Vagina (tissue), 2 donors: Measurements from ENCODE around the gene CCDC27. TPM values are rescaled to one million over a fixed set of nuclear protein-coding genes. Genes with fewer than 3 reads are reported as not detected.
A peak's percentile ranks its signal among the peaks of the same experiment; 100 is the strongest.
"Not testable (repeated sequence)": the region's sequence is repeated elsewhere in the genome, so short reads cannot be mapped to it uniquely, and the experiment has no call there.

Experiments
- DNase-seq, 2 donors: peaks; one replicate each; pipeline ENCODE4 v3.0.0-alpha.2; 2017; ENCODE audit errors: extremely low spot score in 2 of 2
- H3K27ac ChIP-seq: fragments of 200-600 bp; sonication (generic); one replicate; pipeline ENCODE4 v1.5.1; 2019
- H3K27me3 ChIP-seq: fragments of 200-600 bp; sonication (generic); one replicate; pipeline ENCODE4 v1.5.1; 2019
- H3K36me3 ChIP-seq, 2 donors: fragments of 200-600 bp; sonication (generic); one replicate each; pipeline ENCODE4 v1.5.1; 2017 to 2019
- H3K4me1 ChIP-seq: fragments of 200-600 bp; sonication (generic); one replicate; pipeline ENCODE4 v1.5.1; 2019
- H3K4me3 ChIP-seq, 2 donors: fragments of 200-600 bp; sonication (generic); 1 replicate in 1 of 2; 2 replicates in 1 of 2; pipeline ENCODE4 v1.5.1; 2016 to 2019
- H3K9me3 ChIP-seq: fragments of 200-600 bp; sonication (generic); one replicate; pipeline ENCODE4 v1.5.1; 2019
- CTCF ChIP-seq, 3 experiments: fragments of 450-650 bp in 2 of 3; fragments of 200-600 bp in 1 of 3; sonication (generic) in 1 of 3; IDR thresholded peaks; one replicate each; pipeline ENCODE4 v1.5.1; 2017 to 2019; ENCODE audit warnings: antibody characterized with exemption in 3 of 3, mild to moderate bottlenecking in 2 of 3, moderate library complexity in 2 of 3
- POLR2A ChIP-seq, 2 donors: fragments of 450-650 bp; IDR thresholded peaks; one replicate each; pipeline ENCODE4 v1.6.1; 2017; ENCODE audit warnings: antibody characterized with exemption in 2 of 2, mild to moderate bottlenecking in 2 of 2, moderate library complexity in 2 of 2
- POLR2AphosphoS5 ChIP-seq, 2 donors: sonication (generic); formaldehyde crosslinking; IDR thresholded peaks; one replicate each; pipeline ENCODE4 v1.9.0; 2017; ENCODE audit warnings: antibody characterized with exemption in 2 of 2, mild to moderate bottlenecking in 2 of 2, low read depth in 1 of 2; ENCODE audit not compliant: insufficient read depth in 1 of 2
- intact Hi-C: fragments of 100-400 bp; cut with DNase I; formaldehyde crosslinking; loops from one replicate; pipeline ENCODE4 v1.15.1; 2023
- total RNA-seq: library from RNA; depleted of rRNA; stranded (reverse); fragments of >200 nt; gene quantifications from one replicate; pipeline ENCODE4 v1.2.3, GENCODE V29; 2016

Gene CCDC27
- total RNA-seq, 1 donor from 2014 or later = not detected

DNA sequence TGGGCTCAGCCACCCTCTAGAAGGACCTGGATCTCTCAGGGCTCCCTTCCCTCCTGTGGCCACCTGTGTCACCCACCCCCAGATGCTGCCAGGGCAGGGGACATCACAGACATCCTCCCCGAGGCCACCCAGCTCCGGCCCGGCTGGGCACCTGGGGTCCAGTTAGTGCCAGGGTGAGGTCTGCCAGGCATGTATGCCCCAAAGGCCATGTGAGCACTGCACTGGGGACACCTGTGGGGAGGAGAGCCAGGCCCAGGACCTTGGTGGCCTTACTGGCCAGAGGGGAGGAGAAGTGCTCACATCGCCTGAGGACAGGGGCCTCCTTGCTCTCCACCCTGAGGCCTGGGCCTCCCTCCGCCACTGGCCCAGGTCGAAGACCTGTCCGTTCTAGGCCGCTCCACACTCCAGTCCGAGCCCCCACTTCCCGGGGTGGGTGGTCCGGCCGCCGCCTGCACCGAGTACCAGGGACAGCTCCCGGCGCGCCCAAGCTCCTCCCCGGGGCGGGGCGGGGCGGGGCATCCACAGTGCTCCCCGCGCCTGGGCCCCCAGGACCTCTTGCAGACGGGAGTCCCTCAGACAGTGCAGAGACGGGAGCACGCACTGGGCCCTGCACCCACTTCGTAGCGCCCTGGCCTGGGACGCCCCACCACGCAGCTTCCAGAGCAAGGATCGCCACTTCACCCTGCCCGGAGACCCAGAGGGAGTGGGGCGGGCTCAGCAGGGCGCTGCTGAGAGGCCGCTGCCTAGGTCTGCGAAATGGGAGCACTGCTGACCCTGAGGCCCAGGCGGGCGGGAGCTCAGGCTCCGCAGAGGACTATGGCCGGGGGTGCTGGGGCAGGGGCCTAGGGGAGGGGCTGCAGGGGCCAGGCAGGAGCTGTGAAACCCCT is 34.3 kb upstream of the CCDC27 start:
- no peak for TF ChIP-seq POLR2AphosphoS5 (IDR thresholded peaks at IDR 0.05; ENCODE audit: insufficient read depth in 1 of 2, low read depth in 1 of 2)
- no peak for TF ChIP-seq POLR2A (IDR thresholded peaks at IDR 0.05)
- TF ChIP-seq CTCF (IDR thresholded peaks at IDR 0.05) = no peak
- H3K27me3 ChIP-seq = no peaks in the 10 kb centered on the region
- H3K9me3 ChIP-seq = no peaks in the 10 kb centered on the region
- no peak overlapping the region for H3K4me3 ChIP-seq
- H3K4me1 ChIP-seq = peaks cover 28% of the 10 kb centered on the region
- no peak for DNase-seq
- H3K36me3 ChIP-seq = no peaks in the 10 kb centered on the region
- intact Hi-C loops = loop anchor here (10.0 kb wide), 1 partner anchor 263 kb away; the partner anchor contains the start of gene ARHGEF16
- H3K27ac ChIP-seq = no peak overlapping the region

DNA sequence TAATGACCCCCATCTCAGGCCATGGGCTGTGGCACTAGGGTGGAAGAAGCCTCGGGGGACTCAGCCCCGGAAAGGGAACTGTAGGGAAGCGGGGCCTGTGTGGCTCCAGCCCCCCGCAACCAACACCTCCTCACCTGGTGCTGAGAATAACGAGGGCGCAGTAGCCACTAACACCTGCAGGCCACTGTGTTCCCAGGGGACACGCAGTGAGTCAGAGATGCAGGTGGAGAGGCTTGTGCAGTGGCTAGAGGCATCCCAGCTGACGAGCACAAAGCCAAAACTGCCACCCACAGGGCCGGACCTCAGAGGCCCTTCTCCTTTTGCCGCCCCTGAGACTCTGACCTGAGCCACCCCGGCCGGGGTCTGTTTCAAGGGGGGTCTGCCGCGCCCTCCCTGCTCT is 33.5 kb upstream of the CCDC27 start:
- Histone ChIP-seq H3K9me3 (no peaks in the 10 kb centered on the region), H3K4me3 (no peak overlapping the region), H3K27ac (no peak overlapping the region), H3K36me3 (no peaks in the 10 kb centered on the region), H3K4me1 (peaks cover 28% of the 10 kb centered on the region), H3K27me3 (no peaks in the 10 kb centered on the region)
- intact Hi-C loops = loop anchor here (10.0 kb wide), 1 partner anchor 264 kb away; the partner anchor contains the start of gene ARHGEF16
- no peak for DNase-seq
- TF ChIP-seq CTCF (IDR thresholded peaks at IDR 0.05) (no peak), POLR2A (IDR thresholded peaks at IDR 0.05) (no peak), POLR2AphosphoS5 (IDR thresholded peaks at IDR 0.05; ENCODE audit: insufficient read depth in 1 of 2, low read depth in 1 of 2) (no peak)

DNA sequence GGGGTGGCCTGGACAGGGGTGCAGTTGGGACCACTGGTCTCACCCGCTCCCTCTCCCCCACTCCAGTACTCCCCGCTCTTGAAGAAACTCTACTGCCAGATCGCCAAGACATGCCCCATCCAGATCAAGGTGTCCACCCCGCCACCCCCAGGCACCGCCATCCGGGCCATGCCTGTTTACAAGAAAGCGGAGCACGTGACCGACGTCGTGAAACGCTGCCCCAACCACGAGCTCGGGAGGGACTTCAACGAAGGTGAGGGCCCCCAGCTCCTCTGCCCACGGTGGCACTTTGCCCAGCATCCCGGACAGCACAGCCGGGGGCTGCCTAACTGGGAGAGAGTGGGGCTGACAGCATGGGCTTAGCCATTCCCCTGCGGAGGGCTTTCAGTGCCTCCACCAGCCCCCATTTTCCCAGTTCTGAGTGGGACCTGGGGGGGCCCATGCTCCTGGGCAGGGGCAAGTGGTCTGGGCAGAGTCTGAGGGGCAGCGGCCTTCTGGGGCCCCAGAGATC is 30.2 kb upstream of the CCDC27 start:
- Histone ChIP-seq H3K9me3 (no peaks in the 10 kb centered on the region), H3K36me3 (no peaks in the 10 kb centered on the region), H3K27ac (no peak overlapping the region), H3K4me3 (no peak overlapping the region), H3K4me1 (peaks cover 13% of the 10 kb centered on the region), H3K27me3 (no peaks in the 10 kb centered on the region)
- no peak for DNase-seq
- intact Hi-C loops = no loop called here
- TF ChIP-seq CTCF (IDR thresholded peaks at IDR 0.05) (no peak), POLR2AphosphoS5 (IDR thresholded peaks at IDR 0.05; ENCODE audit: insufficient read depth in 1 of 2, low read depth in 1 of 2) (no peak), POLR2A (IDR thresholded peaks at IDR 0.05) (no peak)

- intact Hi-C loops = no loop called here
These were observed 29.4 kb upstream of the CCDC27 start for GRCh38 chr1:3722846-3723245.

DNA sequence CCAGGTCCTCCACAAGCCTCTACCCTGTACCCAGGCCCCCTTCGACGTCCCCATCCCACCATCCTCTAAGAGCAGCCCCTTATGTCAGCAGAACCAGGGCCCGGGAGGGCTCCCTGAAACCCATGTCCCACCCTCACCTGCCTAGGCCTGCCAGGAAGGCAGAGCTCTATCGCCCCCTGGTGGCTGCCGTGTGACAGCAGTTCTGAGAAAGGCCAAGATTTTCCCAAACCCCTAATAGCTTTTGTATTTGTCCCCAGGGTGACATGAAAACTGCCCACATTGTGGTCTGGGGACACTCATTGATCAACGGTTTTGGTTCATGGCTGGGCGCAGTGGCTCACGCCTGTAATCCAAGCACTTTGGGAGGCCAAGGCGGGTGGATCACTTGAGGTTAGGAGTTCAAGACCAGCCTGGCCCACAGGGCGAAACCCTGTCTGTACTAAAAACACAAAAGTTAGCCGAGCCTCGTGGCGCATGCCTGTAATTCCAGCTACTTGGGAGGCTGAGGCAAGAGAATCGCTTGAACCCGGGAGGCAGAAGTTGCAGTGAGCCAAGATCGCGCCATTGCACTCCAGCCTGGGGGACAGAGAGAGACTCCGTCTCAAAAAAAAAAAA is 27.7 kb upstream of the CCDC27 start:
- H3K4me3 ChIP-seq, H3K4me1 ChIP-seq, H3K9me3 ChIP-seq, DNase-seq, H3K27ac ChIP-seq, intact Hi-C loops, H3K27me3 ChIP-seq, H3K36me3 ChIP-seq: not testable (repeated sequence)
- peak; percentile 68 to 82 (median 76) for TF ChIP-seq CTCF (IDR thresholded peaks at IDR 0.05)

More at GRCh38 chr1:3722846-3723245, 29.4 kb upstream of the CCDC27 start:
- H3K27me3 ChIP-seq = no peaks in the 10 kb centered on the region
- TF ChIP-seq POLR2A (IDR thresholded peaks at IDR 0.05) = no peak
- no peak for TF ChIP-seq POLR2AphosphoS5 (IDR thresholded peaks at IDR 0.05; ENCODE audit: insufficient read depth in 1 of 2, low read depth in 1 of 2)
- H3K36me3 ChIP-seq = no peaks in the 10 kb centered on the region
- DNase-seq = no peak
- peaks cover 8% of the 10 kb centered on the region for H3K4me1 ChIP-seq
- H3K4me3 ChIP-seq = no peak overlapping the region
- no peaks in the 10 kb centered on the region for H3K9me3 ChIP-seq
- H3K27ac ChIP-seq = no peak overlapping the region
